Activated B cell treated with CpG ODN at 0.5 μM for 24 hours (primary cell): ENCODE results near the gene CACNG7. TPM values are rescaled to one million over a fixed set of nuclear protein-coding genes. Genes with fewer than 3 reads are reported as not detected.

Experiments used
- ATAC-seq: fragments of 200-7000 bp; cut with Tn5 transposase; one replicate; pipeline ENCODE4 v1.10.0; 2021; ENCODE audit warnings: low read depth, mild to moderate bottlenecking, moderate library complexity
- CTCF ChIA-PET: fragments of 350-600 bp; sonication (Branson Sonifier 250); formaldehyde crosslinking; loops from one replicate; lab custom pipeline; 2021; ENCODE audit warnings: antibody characterized with exemption; lab: Charles Lee
- POLR2A ChIA-PET: fragments of 350-600 bp; sonication (Branson Sonifier 250); formaldehyde crosslinking; loops from one replicate; lab custom pipeline; 2021; ENCODE audit warnings: antibody characterized with exemption; lab: Charles Lee
- DNase-seq: peaks from one replicate; pipeline ENCODE4 v3.0.0; 2022
- H3K27ac Mint-ChIP-seq: one replicate; pipeline ENCODE4 v1.8.0; 2020; ENCODE audit warnings: mixed read lengths
- H3K27me3 Mint-ChIP-seq: one replicate; pipeline ENCODE4 v1.8.0; 2021; ENCODE audit warnings: mixed read lengths
- H3K36me3 Mint-ChIP-seq: one replicate; pipeline ENCODE4 v1.8.0; 2021; ENCODE audit warnings: low read depth, mixed read lengths
- H3K4me1 Mint-ChIP-seq: one replicate; pipeline ENCODE4 v1.8.0; 2021; ENCODE audit warnings: mixed read lengths
- H3K4me3 Mint-ChIP-seq: one replicate; pipeline ENCODE4 v1.8.0; 2020; ENCODE audit warnings: mild to moderate bottlenecking, mixed read lengths
- H3K9me3 Mint-ChIP-seq: one replicate; pipeline ENCODE4 v1.8.0; 2020; ENCODE audit warnings: mixed read lengths
- intact Hi-C: fragments of 100-400 bp; cut with micrococcal nuclease; formaldehyde crosslinking; loops from one replicate; pipeline ENCODE4 v1.15.1; 2024
- total RNA-seq: library from RNA; stranded (reverse); gene quantifications from 2 replicates; pipeline ENCODE4 v1.2.3, GENCODE V29; 2022
- TF ChIP-seq, protein P1 (sequence below): fragments of 200-600 bp; IDR thresholded peaks from one replicate; pipeline ENCODE4 v1.8.0; 2022; ENCODE audit warnings: antibody characterized with exemption, mild to moderate bottlenecking

CACNG7 gene
- total RNA-seq, 1 donor from 2014 or later, result not detected

DNA sequence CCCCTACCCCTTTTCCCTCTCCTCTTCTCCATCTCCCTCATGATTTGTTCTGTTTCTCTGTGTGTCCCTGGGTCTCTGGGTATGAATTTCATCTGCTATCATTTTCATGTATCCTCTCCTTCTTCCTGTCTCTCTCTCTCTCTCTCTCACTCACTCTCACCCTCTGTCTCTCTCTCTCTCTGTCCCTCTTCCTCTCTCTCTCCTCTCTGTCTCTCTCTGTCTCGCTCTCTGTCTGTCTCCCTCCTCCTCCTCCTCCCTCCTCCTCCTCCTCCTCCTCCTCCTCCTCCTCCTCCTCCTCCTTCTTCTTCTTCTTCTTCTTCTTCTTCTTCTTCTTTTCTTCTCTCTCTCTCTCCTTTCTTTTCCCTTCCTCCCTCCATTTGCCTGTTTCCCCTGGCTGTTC, 3.3 kb upstream of the CACNG7 start:
- Mint-ChIP-seq H3K36me3 (no peaks in the 10 kb centered on the region), H3K9me3 (no peaks in the 10 kb centered on the region), H3K4me1 (peaks cover 23% of the 10 kb centered on the region), H3K27ac (no peak overlapping the region), H3K4me3 (no peak overlapping the region), H3K27me3 (peaks cover 63% of the 10 kb centered on the region)
- ATAC-seq (no peak), DNase-seq (no peak)
- TF ChIP-seq, protein P1, sequence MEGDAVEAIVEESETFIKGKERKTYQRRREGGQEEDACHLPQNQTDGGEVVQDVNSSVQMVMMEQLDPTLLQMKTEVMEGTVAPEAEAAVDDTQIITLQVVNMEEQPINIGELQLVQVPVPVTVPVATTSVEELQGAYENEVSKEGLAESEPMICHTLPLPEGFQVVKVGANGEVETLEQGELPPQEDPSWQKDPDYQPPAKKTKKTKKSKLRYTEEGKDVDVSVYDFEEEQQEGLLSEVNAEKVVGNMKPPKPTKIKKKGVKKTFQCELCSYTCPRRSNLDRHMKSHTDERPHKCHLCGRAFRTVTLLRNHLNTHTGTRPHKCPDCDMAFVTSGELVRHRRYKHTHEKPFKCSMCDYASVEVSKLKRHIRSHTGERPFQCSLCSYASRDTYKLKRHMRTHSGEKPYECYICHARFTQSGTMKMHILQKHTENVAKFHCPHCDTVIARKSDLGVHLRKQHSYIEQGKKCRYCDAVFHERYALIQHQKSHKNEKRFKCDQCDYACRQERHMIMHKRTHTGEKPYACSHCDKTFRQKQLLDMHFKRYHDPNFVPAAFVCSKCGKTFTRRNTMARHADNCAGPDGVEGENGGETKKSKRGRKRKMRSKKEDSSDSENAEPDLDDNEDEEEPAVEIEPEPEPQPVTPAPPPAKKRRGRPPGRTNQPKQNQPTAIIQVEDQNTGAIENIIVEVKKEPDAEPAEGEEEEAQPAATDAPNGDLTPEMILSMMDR, result no peak
- intact Hi-C loops, result loop anchor here (2.0 kb wide), 1 partner anchor 63 kb away; no protein-coding TSS in a partner anchor
- POLR2A ChIA-PET, result no interaction called here
- CTCF ChIA-PET, result no interaction called here

DNA sequence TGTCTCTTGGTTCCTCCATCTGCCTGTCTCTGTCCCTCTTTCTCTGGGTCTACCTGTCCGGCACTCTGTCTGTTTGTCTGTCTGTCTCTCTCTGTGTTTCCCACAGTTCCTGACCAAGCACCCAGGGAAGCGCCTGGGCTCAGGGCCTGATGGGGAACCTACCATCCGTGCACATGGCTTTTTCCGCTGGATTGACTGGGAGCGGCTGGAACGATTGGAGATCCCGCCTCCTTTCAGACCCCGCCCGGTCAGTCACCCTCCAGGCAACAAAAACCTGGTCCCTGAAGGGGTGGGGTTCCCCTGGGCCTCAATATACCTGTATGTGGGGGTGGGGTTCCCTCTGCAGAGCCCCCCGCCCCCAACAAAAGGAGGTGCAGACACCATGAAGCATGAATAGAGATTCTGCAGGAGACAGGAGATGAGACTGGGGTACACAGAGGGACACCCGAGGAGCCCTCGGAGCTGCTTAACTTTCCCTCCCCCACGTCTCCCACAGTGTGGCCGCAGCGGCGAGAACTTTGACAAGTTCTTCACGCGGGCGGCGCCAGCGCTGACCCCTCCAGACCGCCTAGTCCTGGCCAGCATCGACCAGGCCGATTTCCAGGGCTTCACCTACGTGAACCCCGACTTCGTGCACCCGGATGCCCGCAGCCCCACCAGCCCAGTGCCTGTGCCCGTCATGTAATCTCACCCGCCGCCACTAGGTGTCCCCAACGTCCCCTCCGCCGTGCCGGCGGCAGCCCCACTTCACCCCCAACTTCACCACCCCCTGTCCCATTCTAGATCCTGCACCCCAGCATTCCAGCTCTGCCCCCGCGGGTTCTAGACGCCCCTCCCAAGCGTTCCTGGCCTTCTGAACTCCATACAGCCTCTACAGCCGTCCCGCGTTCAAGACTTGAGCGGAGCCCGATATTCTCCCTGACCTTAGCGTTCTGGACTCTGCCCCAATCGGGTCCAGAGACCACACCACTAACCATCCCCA, 2.6 kb upstream of the CACNG7 start:
- Mint-ChIP-seq H3K4me1 (peaks cover 23% of the 10 kb centered on the region), H3K27ac (no peak overlapping the region), H3K4me3 (no peak overlapping the region), H3K36me3 (no peaks in the 10 kb centered on the region), H3K27me3 (peaks cover 66% of the 10 kb centered on the region), H3K9me3 (no peaks in the 10 kb centered on the region)
- TF ChIP-seq, protein P1, result no peak
- ATAC-seq (peak; percentile 67), DNase-seq (peak; percentile 57)
- POLR2A ChIA-PET, result no interaction called here
- intact Hi-C loops, result loop anchor here (2.0 kb wide), 1 partner anchor 64 kb away; no protein-coding TSS in a partner anchor
- CTCF ChIA-PET, result no interaction called here

DNA sequence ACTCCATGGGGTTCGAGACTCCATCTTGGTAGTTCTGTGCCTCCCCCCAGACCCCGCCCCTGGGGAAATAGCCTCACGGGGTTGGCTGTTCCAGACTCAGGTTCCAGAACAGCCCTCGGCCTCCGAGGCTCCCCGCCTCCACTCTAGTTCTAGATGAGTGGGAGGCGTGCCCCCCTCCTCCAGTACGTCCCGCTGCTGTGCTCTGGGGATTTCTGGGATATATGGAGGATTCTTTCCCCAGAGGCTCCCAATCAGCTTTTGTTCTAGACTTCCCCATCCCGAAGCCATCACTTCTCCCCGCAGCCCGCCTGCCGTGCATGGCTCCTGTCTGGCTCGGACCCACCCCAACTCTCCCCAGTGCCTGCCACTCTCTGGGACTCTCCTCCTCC, 1.9 kb upstream of the CACNG7 start:
- Mint-ChIP-seq H3K36me3 (no peaks in the 10 kb centered on the region), H3K27me3 (peaks cover 73% of the 10 kb centered on the region), H3K9me3 (no peaks in the 10 kb centered on the region), H3K27ac (no peak overlapping the region), H3K4me1 (peaks cover 23% of the 10 kb centered on the region), H3K4me3 (no peak overlapping the region)
- ChIA-PET CTCF (no interaction called here), POLR2A (no interaction called here)
- intact Hi-C loops, result loop anchor here (2.0 kb wide), 1 partner anchor 64 kb away; no protein-coding TSS in a partner anchor
- ATAC-seq (no peak), DNase-seq (no peak)
- TF ChIP-seq, protein P1, result no peak

DNA sequence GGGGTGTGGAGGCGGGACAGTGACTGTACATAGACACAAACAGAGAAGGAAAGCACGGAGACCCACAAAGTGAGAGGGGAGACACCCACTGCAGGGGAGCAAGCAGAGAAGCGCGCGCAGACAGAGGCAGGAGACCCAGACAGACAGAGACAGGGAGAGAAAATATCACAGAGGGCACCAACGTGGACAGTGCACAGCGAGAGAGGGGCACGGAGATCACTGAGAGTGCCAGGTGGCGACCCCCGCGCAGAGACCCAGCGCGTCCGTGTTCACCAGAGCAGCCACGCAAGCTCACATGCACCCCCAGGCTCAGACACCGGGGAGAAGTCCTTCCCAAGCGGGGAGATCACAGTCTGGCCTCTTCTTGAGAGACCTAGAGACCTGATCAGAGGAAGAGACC, 1.4 kb upstream of the CACNG7 start:
- TF ChIP-seq, protein P1, result no peak
- Mint-ChIP-seq H3K27ac (no peak overlapping the region), H3K9me3 (no peaks in the 10 kb centered on the region), H3K27me3 (peaks cover 72% of the 10 kb centered on the region), H3K4me3 (peak overlapping the region; percentile 24), H3K4me1 (peaks cover 23% of the 10 kb centered on the region), H3K36me3 (no peaks in the 10 kb centered on the region)
- DNase-seq, result no peak
- no peak for ATAC-seq
- ChIA-PET POLR2A (no interaction called here), CTCF (no interaction called here)
- intact Hi-C loops, result loop anchor here (2.0 kb wide), 1 partner anchor 65 kb away; no protein-coding TSS in a partner anchor
